KMS-11 (cell line): Measurements from ENCODE around the gene ROS1.

Source experiments
- H2AFZ ChIP-seq: fragments of 200-600 bp; sonication (generic); 2 replicates; pipeline ENCODE4 v1.6.1; 2016; ENCODE audit warnings: antibody characterized with exemption, mixed run types, low read depth
- H3K27ac ChIP-seq: fragments of 200-600 bp; sonication (generic); 2 replicates; pipeline ENCODE4 v1.6.1; 2016; ENCODE audit warnings: mild to moderate bottlenecking, mixed run types
- H3K27me3 ChIP-seq: fragments of 200-600 bp; sonication (generic); 2 replicates; pipeline ENCODE4 v1.6.1; 2017; ENCODE audit warnings: mild to moderate bottlenecking, low read depth, mixed run types, moderate library complexity; ENCODE audit not compliant: insufficient read depth
- H3K36me3 ChIP-seq: fragments of 200-600 bp; sonication (generic); 2 replicates; pipeline ENCODE4 v1.6.1; 2017; ENCODE audit warnings: mild to moderate bottlenecking, mixed run types; ENCODE audit not compliant: insufficient read depth
- H3K4me1 ChIP-seq: fragments of 200-600 bp; sonication (generic); 2 replicates; pipeline ENCODE4 v1.6.1; 2016; ENCODE audit warnings: mild to moderate bottlenecking, low read depth, mixed run types; ENCODE audit not compliant: poor library complexity, severe bottlenecking
- H3K4me2 ChIP-seq: fragments of 200-600 bp; sonication (generic); 2 replicates; pipeline ENCODE4 v1.7.0; 2016; ENCODE audit warnings: mild to moderate bottlenecking, mixed run types
- H3K4me3 ChIP-seq: fragments of 200-600 bp; sonication (generic); IDR thresholded peaks from 2 replicates; pipeline ENCODE4 v1.6.1; 2017; ENCODE audit warnings: low read depth, low read length, mixed read lengths; ENCODE audit not compliant: insufficient read depth
- H3K79me2 ChIP-seq: fragments of 200-600 bp; sonication (generic); 2 replicates; pipeline ENCODE4 v1.6.1; 2016; ENCODE audit warnings: low read depth, mixed run types; ENCODE audit not compliant: insufficient read depth
- H3K9ac ChIP-seq: fragments of 200-600 bp; sonication (generic); 2 replicates; pipeline ENCODE4 v1.6.1; 2016; ENCODE audit warnings: mild to moderate bottlenecking, mixed run types
- H4K20me1 ChIP-seq: fragments of 200-600 bp; sonication (generic); 2 replicates; pipeline ENCODE4 v1.6.1; 2016; ENCODE audit warnings: mild to moderate bottlenecking, mixed run types; ENCODE audit not compliant: insufficient read depth
- TF ChIP-seq, protein P1 (sequence below): fragments of 200-600 bp; sonication (generic); conservative IDR thresholded peaks from 2 replicates; pipeline ENCODE4 v1.6.1; 2017; ENCODE audit warnings: low read depth, mild to moderate bottlenecking, antibody characterized with exemption, low read length, moderate library complexity, mixed read lengths

Gene ROS1

GRCh38 chr6:117425431-117426153, at the start of gene ROS1:
TSS of gene ROS1 (minus strand) at chr6:117425942. CDS start at chr6:117425656, 286 bp downstream.
- Histone ChIP-seq H3K36me3 (no peaks in the 10 kb centered on the region), H3K79me2 (no peaks in the 10 kb centered on the region), H3K4me1 (no peaks in the 10 kb centered on the region), H3K9ac (no peak within 1 kb of the TSS), H3K4me3 (no peak within 1 kb of the TSS), H3K27ac (no peak within 1 kb of the TSS), H3K4me2 (no peak within 1 kb of the TSS), H2AFZ (no peak within 1 kb of the TSS), H4K20me1 (no peaks in the 10 kb centered on the region), H3K27me3 (no peaks in the 10 kb centered on the region)
- TF ChIP-seq, protein P1, sequence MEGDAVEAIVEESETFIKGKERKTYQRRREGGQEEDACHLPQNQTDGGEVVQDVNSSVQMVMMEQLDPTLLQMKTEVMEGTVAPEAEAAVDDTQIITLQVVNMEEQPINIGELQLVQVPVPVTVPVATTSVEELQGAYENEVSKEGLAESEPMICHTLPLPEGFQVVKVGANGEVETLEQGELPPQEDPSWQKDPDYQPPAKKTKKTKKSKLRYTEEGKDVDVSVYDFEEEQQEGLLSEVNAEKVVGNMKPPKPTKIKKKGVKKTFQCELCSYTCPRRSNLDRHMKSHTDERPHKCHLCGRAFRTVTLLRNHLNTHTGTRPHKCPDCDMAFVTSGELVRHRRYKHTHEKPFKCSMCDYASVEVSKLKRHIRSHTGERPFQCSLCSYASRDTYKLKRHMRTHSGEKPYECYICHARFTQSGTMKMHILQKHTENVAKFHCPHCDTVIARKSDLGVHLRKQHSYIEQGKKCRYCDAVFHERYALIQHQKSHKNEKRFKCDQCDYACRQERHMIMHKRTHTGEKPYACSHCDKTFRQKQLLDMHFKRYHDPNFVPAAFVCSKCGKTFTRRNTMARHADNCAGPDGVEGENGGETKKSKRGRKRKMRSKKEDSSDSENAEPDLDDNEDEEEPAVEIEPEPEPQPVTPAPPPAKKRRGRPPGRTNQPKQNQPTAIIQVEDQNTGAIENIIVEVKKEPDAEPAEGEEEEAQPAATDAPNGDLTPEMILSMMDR, result no peak

- Histone ChIP-seq H3K9ac (no peak overlapping the region), H3K79me2 (no peaks in the 10 kb centered on the region), H3K27ac (no peak overlapping the region), H3K4me3 (no peak overlapping the region), H2AFZ (no peak overlapping the region), H3K36me3 (no peaks in the 10 kb centered on the region), H3K4me2 (no peak overlapping the region), H4K20me1 (no peaks in the 10 kb centered on the region), H3K27me3 (no peaks in the 10 kb centered on the region), H3K4me1 (no peaks in the 10 kb centered on the region)
- TF ChIP-seq, protein P1, result no peak
Observed at GRCh38 chr6:117473401-117473800, 47.7 kb upstream of the ROS1 start.

GRCh38 chr6:117472667-117473066, 46.9 kb upstream of the ROS1 start:
- no peak overlapping the region for H3K9ac ChIP-seq
- no peak overlapping the region for H3K27ac ChIP-seq
- no peak overlapping the region for H3K4me3 ChIP-seq
- H3K4me1 ChIP-seq, result no peaks in the 10 kb centered on the region
- no peaks in the 10 kb centered on the region for H3K79me2 ChIP-seq
- H3K36me3 ChIP-seq, result no peaks in the 10 kb centered on the region
- no peaks in the 10 kb centered on the region for H4K20me1 ChIP-seq
- H3K4me2 ChIP-seq, result no peak overlapping the region
- no peaks in the 10 kb centered on the region for H3K27me3 ChIP-seq
- no peak overlapping the region for H2AFZ ChIP-seq
- TF ChIP-seq, protein P1, result no peak

GRCh38 chr6:117469791-117470190, 44.0 kb upstream of the ROS1 start:
- Histone ChIP-seq H3K4me2 (no peak overlapping the region), H3K4me1 (no peaks in the 10 kb centered on the region), H4K20me1 (no peaks in the 10 kb centered on the region), H3K4me3 (no peak overlapping the region), H3K27me3 (no peaks in the 10 kb centered on the region), H3K36me3 (no peaks in the 10 kb centered on the region), H2AFZ (no peak overlapping the region), H3K79me2 (no peaks in the 10 kb centered on the region), H3K9ac (no peak overlapping the region), H3K27ac (no peak overlapping the region)
- TF ChIP-seq, protein P1, result no peak
